IMR-90 (cell line): ENCODE results near the gene TTLL11. TPM values are rescaled to one million over a fixed set of nuclear protein-coding genes. Genes with fewer than 3 reads are reported as not detected.

Experiments used
- ATAC-seq: fragments of 200-7000 bp; cut with Tn5 transposase; 2 replicates; pipeline ENCODE4 v1.9.1; 2020; ENCODE audit warnings: low read depth, mild to moderate bottlenecking, moderate library complexity
- BruUV-seq: library from RNA; stranded (reverse); fragments of 400-500 nt; replicated peaks from 2 replicates; lab custom pipeline; 2021; lab: Mats Ljungman, UMichigan
- CTCF ChIA-PET: fragments of 300-600 bp; formaldehyde crosslinking; extraction: SDS; loops from one replicate; lab custom pipeline; 2021; ENCODE audit warnings: antibody characterized with exemption; lab: Yijun Ruan, JAX
- POLR2A ChIA-PET: fragments of 300-600 bp; sonication (Branson Sonifier 250); formaldehyde crosslinking; loops from one replicate; lab custom pipeline; 2022; ENCODE audit warnings: antibody characterized with exemption; ENCODE audit not compliant: unreplicated experiment; lab: Charles Lee
- DNase-seq: peaks from one replicate; pipeline ENCODE4 v3.0.0; 2013
- H2AFZ ChIP-seq: replicated peaks from 2 replicates; pipeline ENCODE3; 2013; ENCODE audit warnings: low read length, mild to moderate bottlenecking; ENCODE audit not compliant: poor library complexity
- H2AK5ac ChIP-seq: 2 replicates; pipeline ENCODE4 v1.6.1; 2013; ENCODE audit warnings: low read depth, low read length, inconsistent platforms
- H2AK9ac ChIP-seq: replicated peaks from 2 replicates; pipeline ENCODE3; 2013; ENCODE audit warnings: mild to moderate bottlenecking, low read depth, low read length, moderate library complexity; ENCODE audit not compliant: poor library complexity
- H2BK120ac ChIP-seq: 2 replicates; pipeline ENCODE4 v1.6.1; 2013; ENCODE audit warnings: low read depth, low read length, inconsistent platforms
- H2BK15ac ChIP-seq: 3 replicates; pipeline ENCODE4 v1.6.1; 2013; ENCODE audit warnings: low read depth, low read length, inconsistent platforms
- H2BK20ac ChIP-seq: 2 replicates; pipeline ENCODE4 v1.6.1; 2013; ENCODE audit warnings: low read depth, mild to moderate bottlenecking, inconsistent platforms, low read length, moderate library complexity
- H2BK5ac ChIP-seq: 2 replicates; pipeline ENCODE4 v1.6.1; 2013; ENCODE audit warnings: mild to moderate bottlenecking, low read depth, low read length, inconsistent platforms; ENCODE audit not compliant: poor library complexity, severe bottlenecking
- H3K14ac ChIP-seq: replicated peaks from 2 replicates; pipeline ENCODE4 v1.6.1; 2013; ENCODE audit warnings: low read depth, low read length, inconsistent platforms
- H3K18ac ChIP-seq: 2 replicates; pipeline ENCODE4 v1.6.1; 2013; ENCODE audit warnings: low read depth, low read length, control low read depth
- H3K23ac ChIP-seq: 2 replicates; pipeline ENCODE4 v1.6.1; 2013; ENCODE audit warnings: low read depth, low read length, inconsistent platforms
- H3K27ac ChIP-seq: 2 replicates; pipeline ENCODE4 v1.5.1; 2013; ENCODE audit warnings: mild to moderate bottlenecking, control low read depth, low read length; ENCODE audit not compliant: insufficient read depth
- H3K27me3 ChIP-seq: 2 replicates; pipeline ENCODE4 v1.6.1; 2013; ENCODE audit warnings: low read length; ENCODE audit not compliant: control insufficient read depth, insufficient read depth
- H3K36me3 ChIP-seq: 2 replicates; pipeline ENCODE4 v1.6.1; 2013; ENCODE audit warnings: low read length, mixed read lengths; ENCODE audit not compliant: control insufficient read depth, insufficient read depth
- H3K4ac ChIP-seq: 2 replicates; pipeline ENCODE4 v1.6.1; 2013; ENCODE audit warnings: low read depth, low read length, inconsistent platforms
- H3K4me1 ChIP-seq: 2 replicates; pipeline ENCODE4 v1.6.1; 2013; ENCODE audit warnings: low read length, mixed read lengths; ENCODE audit not compliant: control insufficient read depth, insufficient read depth
- H3K4me2 ChIP-seq: 2 replicates; pipeline ENCODE4 v1.6.1; 2013; ENCODE audit warnings: low read depth, mild to moderate bottlenecking, control low read depth, low read length, moderate library complexity
- H3K4me3 ChIP-seq: 2 replicates; pipeline ENCODE4 v1.5.1; 2013; ENCODE audit warnings: low read depth, mild to moderate bottlenecking, control low read depth, low read length, moderate library complexity; ENCODE audit not compliant: insufficient read depth
- H3K56ac ChIP-seq: 2 replicates; pipeline ENCODE4 v1.6.1; 2013; ENCODE audit warnings: low read length, inconsistent platforms; ENCODE audit not compliant: insufficient read depth; ENCODE audit errors: extremely low read depth
- H3K79me1 ChIP-seq, 2 experiments: 2 replicates each; pipeline ENCODE4 v1.6.1; 2013; ENCODE audit warnings: low read length in 2 of 2, inconsistent platforms in 1 of 2, low read depth in 1 of 2
- H3K9ac ChIP-seq: 2 replicates; pipeline ENCODE4 v1.6.1; 2013; ENCODE audit warnings: low read depth, low read length, control low read depth
- H3K9me1 ChIP-seq: 2 replicates; pipeline ENCODE4 v1.6.1; 2013; ENCODE audit warnings: low read length, inconsistent platforms; ENCODE audit not compliant: insufficient read depth
- H3K9me3 ChIP-seq: 2 replicates; pipeline ENCODE4 v1.6.1; 2013; ENCODE audit warnings: low read length; ENCODE audit not compliant: control insufficient read depth, insufficient read depth
- H4K20me1 ChIP-seq: 2 replicates; pipeline ENCODE4 v1.6.1; 2013; ENCODE audit warnings: low read length, inconsistent platforms; ENCODE audit not compliant: insufficient read depth
- H4K5ac ChIP-seq: 2 replicates; pipeline ENCODE4 v1.6.1; 2013; ENCODE audit warnings: mild to moderate bottlenecking, low read depth, low read length, control low read depth
- H4K8ac ChIP-seq, 2 experiments: 2 replicates each; pipeline ENCODE4 v1.6.1; 2013; ENCODE audit warnings: low read depth in 2 of 2, low read length in 2 of 2, control low read depth in 1 of 2, inconsistent platforms in 1 of 2
- H4K91ac ChIP-seq: 2 replicates; pipeline ENCODE4 v1.6.1; 2013; ENCODE audit warnings: low read depth, low read length, inconsistent platforms; ENCODE audit not compliant: insufficient read depth
- NFE2L2 ChIP-seq: fragments of 150-350 bp; IDR thresholded peaks from 2 replicates; pipeline ENCODE4 v1.6.1; 2016; ENCODE audit warnings: low read depth, mild to moderate bottlenecking, low read length
- POLR2A ChIP-seq: IDR thresholded peaks from 2 replicates; pipeline ENCODE4 v1.6.1; 2012; ENCODE audit warnings: mild to moderate bottlenecking, low read depth, low read length
- WGBS, 2 experiments: methylation state at CpG; one replicate each; pipeline versions ENCODE4 v1.1.5 to v1.1.7; 2013; ENCODE audit warnings: missing lambda C conversion rate in 2 of 2; ENCODE audit not compliant: insufficient read length in 1 of 2; ENCODE audit errors: extremely low coverage in 2 of 2; 5-methylcytosine and 5-hydroxymethylcytosine counted together
- dilution Hi-C: fragments of 300-500 bp; cut with HindIII; formaldehyde crosslinking; loops from one replicate; pipeline ENCODE4 v1.14.3; 2018; ENCODE audit warnings: low sequenced_read_pairs; ENCODE audit not compliant: unreplicated experiment
- in situ Hi-C: fragments of 300-500 bp; cut with MboI; formaldehyde crosslinking; loops from 3 replicates; pipeline ENCODE4 v1.14.3; 2019; ENCODE audit warnings: low sequenced_read_pairs, inconsistent platforms, mixed read lengths
- intact Hi-C: fragments of 100-400 bp; cut with micrococcal nuclease; formaldehyde crosslinking; loops from 2 replicates; pipeline ENCODE4 v1.10.0; 2022
- polyA plus RNA-seq, 3 experiments: library from polyadenylated mRNA; depleted of rRNA; stranded (reverse); fragments of >200 nt; gene quantifications; 2 replicates each; pipeline ENCODE4 v1.2.3, GENCODE V29; 2012; ENCODE audit warnings: low replicate concordance in 1 of 3
- total RNA-seq: library from RNA; depleted of rRNA; stranded (reverse); fragments of >200 nt; gene quantifications from 2 replicates; pipeline ENCODE4 v1.2.3, GENCODE V29; 2012

Gene TTLL11
- total and polyA plus RNA-seq, 2 of the 4 experiments (the other 2 are of a cell fraction) = 2.0 to 4.6 TPM

DNA sequence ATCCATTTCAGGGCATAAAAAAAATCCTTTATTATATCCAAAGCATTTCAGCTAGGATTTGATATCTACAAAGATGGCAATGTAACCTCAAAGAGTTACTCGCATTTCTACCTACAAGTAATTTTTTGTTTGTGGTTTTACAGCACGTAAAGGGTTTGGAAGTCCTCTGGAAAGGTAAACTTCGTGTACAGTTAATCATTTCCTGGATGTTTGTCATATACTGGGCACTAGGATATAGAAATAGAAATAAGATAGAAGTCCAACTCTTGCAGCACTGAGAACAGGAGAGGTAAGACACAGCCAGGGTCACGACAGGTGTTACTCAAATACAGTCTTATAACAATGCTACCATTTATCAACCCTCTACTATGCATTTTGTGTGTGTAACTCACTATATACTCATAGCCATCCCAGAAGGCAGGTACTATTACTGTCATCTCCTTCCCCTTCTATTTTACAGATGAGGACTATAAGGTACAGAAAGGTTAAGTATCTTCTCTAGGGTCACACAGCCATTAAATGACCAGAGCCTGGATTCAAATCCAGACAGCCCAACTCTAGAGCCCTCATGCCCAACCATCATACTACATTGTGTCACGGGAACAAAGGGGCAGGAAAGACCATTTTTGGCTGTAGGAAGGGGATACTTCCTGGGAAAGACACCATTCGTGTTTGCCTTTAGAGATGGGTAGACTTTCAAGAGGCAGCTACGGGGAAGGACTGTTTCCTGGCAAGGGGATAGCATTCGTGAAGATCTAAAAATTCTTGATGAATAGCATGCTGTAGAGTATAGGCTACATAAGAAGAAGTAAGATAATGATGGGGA is 47.5 kb upstream of the TTLL11 start:
- Histone ChIP-seq H4K8ac (no peak overlapping the region), H3K79me1 (no peaks in the 10 kb centered on the region), H3K36me3 (peaks cover 16% of the 10 kb centered on the region), H4K91ac (no peak overlapping the region), H2BK15ac (no peak overlapping the region), H2AK5ac (no peak overlapping the region), H3K56ac (no peak overlapping the region), H3K4me2 (no peak overlapping the region), H3K14ac (no peak overlapping the region), H2BK120ac (no peak overlapping the region), H2BK20ac (no peak overlapping the region), H2AK9ac (no peak overlapping the region), H3K27me3 (no peaks in the 10 kb centered on the region), H3K23ac (no peak overlapping the region), H3K9me1 (peaks cover 8% of the 10 kb centered on the region; the same call in 1 of the 2 replicates), H2AFZ (no peak overlapping the region), H4K20me1 (no peaks in the 10 kb centered on the region), H3K9me3 (no peaks in the 10 kb centered on the region), H4K5ac (no peak overlapping the region), H3K18ac (no peak overlapping the region), H3K4me1 (peaks cover 3% of the 10 kb centered on the region; the same call in 1 of the 2 replicates), H3K9ac (no peak overlapping the region), H3K4me3 (no peak overlapping the region), H3K27ac (no peak overlapping the region), H2BK5ac (no peak overlapping the region), H3K4ac (no peak overlapping the region)
- TF ChIP-seq NFE2L2 (no peak), POLR2A (no peak)
- intact Hi-C loops = no loop called here
- 90% methylated on average over 3 of the region's 8 CpGs; no CpG with 5 or more reads in 1 of the 2 experiments for WGBS, 2 experiments
- BruUV-seq = no TSS peak
- ATAC-seq (no peak), DNase-seq (no peak)
- CTCF ChIA-PET = no interaction called here
- POLR2A ChIA-PET = no interaction called here
- dilution Hi-C loops = no loop called here
- in situ Hi-C loops = no loop called here
